Neutrophil (primary cell): ENCODE data around the gene FAM120A.
A peak's percentile ranks its signal among the peaks of the same experiment; 100 is the strongest.

Experiments
- H3K27ac ChIP-seq: fragments of 200-600 bp; sonication (generic); 2 replicates; pipeline ENCODE4 v1.5.1; 2016; ENCODE audit warnings: mild to moderate bottlenecking, moderate library complexity
- H3K27me3 ChIP-seq: fragments of 200-600 bp; sonication (generic); 2 replicates; pipeline ENCODE4 v1.6.0; 2016; ENCODE audit warnings: mild to moderate bottlenecking
- H3K36me3 ChIP-seq: fragments of 200-600 bp; sonication (generic); 2 replicates; pipeline ENCODE4 v1.5.1; 2017
- H3K4me1 ChIP-seq, 2 experiments: fragments of 200-600 bp in 1 of 2; sonication (generic) in 1 of 2; 1 replicate in 1 of 2; 2 replicates in 1 of 2; pipeline versions ENCODE4 v1.5.1 to v1.6.1; 2013 to 2016; ENCODE audit warnings: low read depth in 1 of 2, low read length in 1 of 2, mild to moderate bottlenecking in 1 of 2, moderate library complexity in 1 of 2; ENCODE audit not compliant: control insufficient read depth in 1 of 2, insufficient read depth in 1 of 2
- H3K4me3 ChIP-seq, 2 experiments: fragments of 200-600 bp in 1 of 2; sonication (generic) in 1 of 2; 1 replicate in 1 of 2; 2 replicates in 1 of 2; pipeline ENCODE4 v1.5.1; 2013 to 2016; ENCODE audit warnings: low read depth in 1 of 2, low read length in 1 of 2, mild to moderate bottlenecking in 1 of 2, moderate library complexity in 1 of 2
- H3K9me3 ChIP-seq: fragments of 200-600 bp; sonication (generic); 2 replicates; pipeline ENCODE4 v1.5.1; 2016
- CTCF ChIP-seq: fragments of 200-600 bp; sonication (generic); IDR thresholded peaks from 2 replicates; pipeline ENCODE4 v1.5.1; 2016; ENCODE audit warnings: antibody characterized with exemption

FAM120A gene

GRCh38 chr9:93451849-93452709 lies 594 bp downstream of the FAM120A start:
- TF ChIP-seq CTCF: peak; percentile 20
- Histone ChIP-seq H3K27me3 (no peaks in the 10 kb centered on the region), H3K4me1 (peaks cover 53 to 55% of the 10 kb centered on the region in 2 experiments)

GRCh38 chr9:93452710-93453046 lies 1.2 kb downstream of the FAM120A start:
- H3K27ac ChIP-seq: peak overlapping the region; percentile 97
- TF ChIP-seq CTCF: no peak
- peaks cover 53 to 55% of the 10 kb centered on the region in 2 experiments for H3K4me1 ChIP-seq
- no peaks in the 10 kb centered on the region for H3K27me3 ChIP-seq
- peak overlapping the region; percentile 94 to 96 for H3K4me3 ChIP-seq
- H3K9me3 ChIP-seq: no peaks in the 10 kb centered on the region
- H3K36me3 ChIP-seq: peaks cover 26% of the 10 kb centered on the region

More at GRCh38 chr9:93451849-93452709, 594 bp downstream of the FAM120A start:
- H3K9me3 ChIP-seq: no peaks in the 10 kb centered on the region
- H3K4me3 ChIP-seq: peak overlapping the region; percentile 94 to 96
- peaks cover 32% of the 10 kb centered on the region for H3K36me3 ChIP-seq
- H3K27ac ChIP-seq: peak overlapping the region; percentile 97

- H3K4me3 ChIP-seq: peak within 1 kb of the TSS; percentile 94 to 96
- no peaks in the 10 kb centered on the region for H3K27me3 ChIP-seq
- H3K36me3 ChIP-seq: peaks cover 20% of the 10 kb centered on the region
- peak within 1 kb of the TSS; percentile 97 for H3K27ac ChIP-seq
- peaks cover 56 to 59% of the 10 kb centered on the region in 2 experiments for H3K4me1 ChIP-seq
- no peaks in the 10 kb centered on the region for H3K9me3 ChIP-seq
- peak; percentile 31 for TF ChIP-seq CTCF
Observed at GRCh38 chr9:93453047-93453914, 1.8 kb downstream of the FAM120A start, which contains the start of gene FAM120AOS. FAM120AOS (minus strand) TSS chr9:93453581; CDS start chr9:93452709, 872 bp downstream.

GRCh38 chr9:93456022-93456421 lies 4.5 kb downstream of the FAM120A start:
- Histone ChIP-seq H3K36me3 (no peaks in the 10 kb centered on the region), H3K27me3 (no peaks in the 10 kb centered on the region), H3K9me3 (no peaks in the 10 kb centered on the region), H3K4me3 (no peak overlapping the region), H3K27ac (peak overlapping the region; percentile 70), H3K4me1 (peaks cover 65 to 72% of the 10 kb centered on the region in 2 experiments)
- no peak for TF ChIP-seq CTCF

GRCh38 chr9:93456504-93456903 lies 5.0 kb downstream of the FAM120A start:
- no peak for TF ChIP-seq CTCF
- H3K9me3 ChIP-seq: no peaks in the 10 kb centered on the region
- peaks cover 67 to 75% of the 10 kb centered on the region in 2 experiments for H3K4me1 ChIP-seq
- H3K36me3 ChIP-seq: no peaks in the 10 kb centered on the region
- H3K27me3 ChIP-seq: no peaks in the 10 kb centered on the region
- peak overlapping the region in 1 of 2 experiments; percentile 4 for H3K4me3 ChIP-seq
- peak overlapping the region; percentile 70 for H3K27ac ChIP-seq
